EL (cell line): Measurements from ENCODE around the gene TRABD2A.
"Not testable (repeated sequence)": the region's sequence is repeated elsewhere in the genome, so short reads cannot be mapped to it uniquely, and the experiment has no call there.

Source experiments
- DNase-seq: peaks from one replicate; pipeline ENCODE4 v3.0.0-alpha.2; 2016

The TRABD2A gene

DNA sequence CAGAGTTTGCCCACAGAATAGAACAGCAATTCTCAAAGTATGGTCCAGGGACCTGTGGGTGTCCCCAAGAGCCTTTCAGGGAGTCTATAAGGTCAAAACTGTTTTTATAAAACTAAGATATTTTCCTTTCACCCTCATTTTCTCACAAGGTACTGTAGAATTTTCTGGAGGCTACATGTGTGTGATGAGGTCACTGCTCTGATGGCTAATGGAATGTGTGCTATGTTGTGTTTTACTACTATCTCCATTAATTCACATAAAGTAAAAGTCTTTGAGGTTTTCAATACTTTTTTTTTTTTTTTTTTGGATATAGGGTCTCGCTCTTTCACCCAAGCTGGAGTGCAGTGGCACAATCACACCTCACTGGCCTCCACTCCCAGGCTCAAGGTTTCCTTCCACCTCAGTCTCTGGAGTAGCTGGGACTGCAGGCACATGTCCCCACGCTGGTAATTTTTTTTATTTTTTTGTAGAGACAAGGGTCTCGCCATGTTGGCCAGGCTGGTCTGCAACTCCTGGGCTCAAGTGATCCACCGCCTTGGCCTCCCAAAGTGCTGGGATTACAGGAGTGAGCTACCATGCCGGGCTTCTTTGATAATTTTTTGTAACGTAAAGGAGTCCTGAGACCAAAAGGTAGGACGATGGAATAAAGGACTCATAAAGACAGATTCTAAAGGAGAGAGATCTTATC is 1.8 kb downstream of the TRABD2A start:
- peak; percentile 53 for DNase-seq

- no peak for DNase-seq
Measured at GRCh38 chr2:84878459-84878858, 2.4 kb downstream of the TRABD2A start.

- no peak for DNase-seq
Measured at GRCh38 chr2:84876369-84876768, 4.5 kb downstream of the TRABD2A start.

GRCh38 chr2:84875619-84876018 is 5.3 kb downstream of the TRABD2A start:
- DNase-seq = not testable (repeated sequence)

- no peak for DNase-seq
Measured at GRCh38 chr2:84875213-84875560, 5.7 kb downstream of the TRABD2A start.

DNA sequence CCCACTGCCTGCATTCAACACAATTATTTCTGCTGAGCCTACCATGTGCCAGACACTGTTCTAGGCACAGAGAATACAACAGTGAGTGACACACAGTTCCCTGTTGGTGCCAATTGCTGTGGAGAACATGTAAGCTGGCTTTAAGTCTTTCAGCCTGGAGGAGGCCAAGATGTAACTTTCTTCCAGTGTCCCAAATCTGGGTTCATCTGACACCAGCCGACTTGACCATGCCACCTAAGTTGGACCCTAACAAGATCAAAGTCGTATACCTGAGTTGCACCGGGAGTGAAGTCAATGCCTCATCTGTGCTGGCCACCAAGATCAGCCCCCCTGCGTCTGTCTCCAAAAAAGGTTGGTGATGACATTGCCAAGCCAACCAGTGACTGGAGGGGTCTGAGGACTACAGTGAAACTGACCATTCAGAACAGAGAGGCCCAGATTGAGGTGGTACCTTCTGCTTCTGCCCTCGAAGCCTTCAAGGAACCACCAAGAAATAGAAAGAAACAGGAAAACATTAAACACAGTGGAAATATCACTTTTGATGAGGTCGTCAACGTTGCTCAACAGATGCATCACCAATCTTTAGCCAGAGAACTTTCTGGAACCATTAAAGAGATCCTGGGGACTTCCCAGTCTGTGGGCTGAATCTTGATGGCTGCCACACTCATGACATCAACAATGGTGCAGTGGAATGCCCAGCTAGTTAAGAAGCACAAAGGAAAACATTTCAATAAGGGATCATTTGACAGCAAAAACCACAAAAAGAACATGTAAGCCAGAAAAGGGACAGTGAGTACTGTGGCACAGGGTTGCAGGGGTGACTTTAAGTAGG is 6.3 kb downstream of the TRABD2A start:
- DNase-seq = peak; percentile 40

DNA sequence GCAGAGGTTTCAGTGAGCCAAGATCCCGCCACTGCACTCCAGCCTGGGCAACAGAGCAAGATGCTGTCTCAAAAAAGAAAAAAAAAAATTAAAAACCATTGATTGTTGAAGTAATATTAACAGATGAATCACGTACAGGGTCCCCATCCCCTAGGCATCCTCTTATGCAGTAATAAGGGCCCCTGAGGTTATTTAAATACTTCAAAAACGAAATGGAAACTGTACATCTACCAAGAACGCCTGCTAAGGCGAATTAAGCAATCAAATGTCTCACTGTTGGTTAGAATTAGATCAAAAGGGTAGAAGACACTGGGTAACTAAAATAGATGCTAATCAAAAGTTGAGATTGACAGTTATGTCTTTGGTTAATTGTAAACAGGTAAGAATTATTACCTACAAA is 7.5 kb downstream of the TRABD2A start:
- DNase-seq = no peak

DNA sequence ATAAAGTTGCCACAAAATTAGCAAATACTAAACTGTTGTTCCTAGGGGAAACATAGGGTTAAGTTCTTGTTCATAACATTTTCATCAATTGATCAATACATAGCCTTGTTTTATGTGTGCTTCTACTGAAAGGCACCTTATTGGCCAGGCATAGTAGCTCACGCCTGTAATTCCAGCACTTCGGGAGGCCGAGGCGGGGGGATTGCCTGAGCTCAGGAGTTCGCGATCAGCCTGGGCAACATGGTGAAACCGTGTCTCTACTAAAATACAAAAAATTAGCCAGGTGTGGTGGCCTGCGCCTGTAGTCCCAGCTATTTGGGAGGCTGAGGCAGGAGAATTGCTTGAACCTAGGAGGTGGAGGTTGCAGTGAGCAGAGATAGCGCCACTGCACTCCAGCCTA is 8.2 kb downstream of the TRABD2A start:
- DNase-seq = not testable (repeated sequence)

DNA sequence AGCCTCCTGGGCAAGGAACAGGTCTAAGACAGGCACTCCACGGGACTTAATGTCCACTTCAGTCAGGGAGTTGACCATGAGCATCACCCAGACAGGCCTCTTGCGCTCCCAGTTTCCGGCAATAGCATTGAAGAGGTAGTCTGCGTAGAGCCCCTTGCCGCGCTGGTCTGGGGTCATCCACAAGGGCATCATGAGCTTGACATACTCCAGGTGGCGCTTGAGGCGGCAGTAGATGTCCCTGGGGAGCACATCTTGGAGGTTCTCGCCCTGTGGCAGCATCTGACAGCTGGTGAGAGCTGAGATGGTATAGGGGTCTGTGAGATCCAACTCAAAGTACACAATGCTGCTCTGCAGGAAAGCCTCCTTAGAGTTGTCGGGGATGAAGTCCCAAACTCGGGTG is 10.6 kb downstream of the TRABD2A start:
- DNase-seq = no peak

GRCh38 chr2:84868327-84868726 is 12.6 kb downstream of the TRABD2A start:
- DNase-seq = not testable (repeated sequence)

GRCh38 chr2:84866122-84866521 is 14.8 kb downstream of the TRABD2A start:
- DNase-seq = no peak

DNA sequence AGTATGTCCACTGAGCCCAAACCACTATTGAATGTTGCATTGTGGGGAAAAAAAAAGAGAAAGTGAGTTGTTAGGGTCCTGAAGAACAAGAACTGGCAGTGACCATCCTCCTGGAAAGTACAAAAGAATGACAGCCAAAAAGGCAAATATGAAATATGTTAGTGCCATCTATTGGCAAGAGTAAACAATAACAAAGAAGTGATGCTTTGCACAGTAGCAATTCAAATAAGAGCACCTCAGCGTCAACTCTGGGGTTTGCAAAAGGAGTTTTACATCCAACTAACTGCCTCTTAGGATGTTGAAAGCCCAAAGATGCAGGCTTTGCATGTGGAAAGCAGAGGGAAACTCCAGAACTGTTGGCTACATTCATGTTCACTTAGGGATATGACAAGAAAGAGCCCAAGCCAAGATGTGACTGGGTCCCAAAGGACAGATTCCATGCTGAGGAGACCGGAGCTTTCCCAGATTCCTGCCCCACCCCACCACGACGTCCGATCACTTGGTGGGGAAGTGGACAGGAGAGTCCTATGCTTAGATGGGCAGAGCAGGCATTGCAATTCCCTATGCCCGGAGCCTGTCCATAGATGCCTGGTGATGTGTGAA is 15.6 kb downstream of the TRABD2A start:
- DNase-seq = peak; percentile 47

- no peak for DNase-seq
Measured at GRCh38 chr2:84862006-84862405, 18.9 kb downstream of the TRABD2A start.

- no peak for DNase-seq
Measured at GRCh38 chr2:84861539-84861938, 19.3 kb downstream of the TRABD2A start.

GRCh38 chr2:84858937-84859336 is 21.9 kb downstream of the TRABD2A start:
- no peak for DNase-seq

DNA sequence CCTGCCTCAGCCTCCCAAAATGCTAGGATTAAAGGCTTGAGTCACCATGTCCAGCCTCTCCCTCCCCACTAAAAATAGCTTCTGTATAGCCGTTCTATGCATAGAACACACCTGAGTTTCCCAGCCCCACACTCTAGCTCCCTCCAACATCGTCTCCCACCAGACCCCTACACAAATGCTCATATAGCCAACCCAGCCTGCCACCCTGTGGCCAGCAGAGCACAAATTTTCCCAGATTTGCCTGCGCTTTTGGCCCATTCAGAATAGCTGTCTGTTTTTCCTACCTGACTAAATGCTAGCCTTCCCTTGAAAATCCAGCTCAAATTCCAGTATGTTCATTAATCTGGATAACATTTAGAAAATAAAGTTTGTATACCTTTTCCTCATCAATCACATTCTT is 22.8 kb downstream of the TRABD2A start:
- DNase-seq = no peak

DNA sequence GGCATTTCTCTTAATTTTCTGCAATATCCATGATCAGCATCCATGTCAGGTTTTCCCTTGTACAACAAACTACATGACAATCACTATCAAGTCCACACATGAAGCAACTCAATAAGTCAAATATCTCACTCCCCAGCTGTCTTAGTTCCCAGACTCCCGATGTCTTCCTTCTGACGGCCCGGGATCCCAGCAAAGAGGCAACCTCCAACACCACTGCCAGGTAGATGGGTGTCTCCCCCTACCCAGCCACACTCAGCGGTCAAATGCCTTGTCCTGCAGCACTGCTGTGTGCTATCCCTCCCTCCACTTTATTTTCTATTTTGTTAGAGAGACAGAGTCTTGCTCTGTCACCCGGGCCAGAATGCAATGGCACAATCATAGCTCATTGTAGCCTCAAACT is 23.3 kb downstream of the TRABD2A start:
- no peak for DNase-seq

- DNase-seq = no peak
Measured at GRCh38 chr2:84856787-84857186, 24.1 kb downstream of the TRABD2A start.

DNA sequence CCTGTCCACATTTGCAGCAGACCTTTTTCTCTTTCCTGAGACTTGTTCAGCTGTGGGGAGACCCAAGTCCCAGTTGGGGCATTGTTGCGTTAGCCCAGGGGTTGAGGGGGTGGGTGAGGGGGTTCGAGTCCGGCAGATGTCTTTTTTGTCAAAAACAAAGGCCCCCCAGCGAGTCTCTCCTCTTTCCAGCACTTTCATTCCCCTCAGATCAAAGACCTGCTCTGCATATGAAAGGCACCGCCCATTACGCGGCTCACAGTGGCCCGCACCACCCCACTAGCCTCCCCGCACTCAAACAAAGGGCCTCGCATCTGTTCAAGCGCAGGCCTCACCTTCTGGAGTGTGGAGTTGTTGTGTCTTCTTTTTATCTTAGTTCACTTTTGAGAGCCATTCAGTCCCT is 25.2 kb downstream of the TRABD2A start:
- DNase-seq = no peak

- DNase-seq = no peak
Measured at GRCh38 chr2:84854850-84855249, 26.0 kb downstream of the TRABD2A start.

DNA sequence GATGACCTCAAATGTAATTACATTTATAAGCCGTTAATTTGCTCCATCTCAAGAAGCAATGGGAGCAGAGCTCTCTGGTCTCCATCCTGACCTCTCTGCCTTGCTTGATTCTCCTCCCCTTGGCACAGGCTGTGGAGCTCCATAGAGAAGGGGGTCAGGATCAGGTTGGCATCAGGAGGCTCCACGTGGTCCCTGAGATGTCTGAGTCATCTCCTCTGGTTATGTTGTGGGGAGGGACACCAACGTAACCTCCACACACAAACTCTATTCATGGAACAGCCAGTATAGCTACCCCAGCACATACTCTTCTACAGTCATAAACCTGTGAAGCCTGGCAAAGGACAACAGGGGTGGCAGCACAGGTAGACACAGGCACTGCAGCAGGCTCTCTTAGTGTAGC is 29.0 kb downstream of the TRABD2A start:
- DNase-seq = no peak

GRCh38 chr2:84850471-84850870 is 30.4 kb downstream of the TRABD2A start:
- no peak for DNase-seq

GRCh38 chr2:84849271-84849952 is 31.5 kb downstream of the TRABD2A start:
- DNase-seq = peak; percentile 74
